Endothelial cell (in vitro differentiated cells): Measurements from ENCODE around the gene LUC7L2. TPM values are rescaled to one million over a fixed set of nuclear protein-coding genes. Genes with fewer than 3 reads are reported as not detected.
"Not testable (repeated sequence)": the region's sequence is repeated elsewhere in the genome, so short reads cannot be mapped to it uniquely, and the experiment has no call there.

Source experiments
- DNase-seq: peaks from one replicate; pipeline ENCODE4 v3.0.0; 2021; ENCODE audit warnings: low spot score
- H3K27ac Mint-ChIP-seq: one replicate; pipeline ENCODE4 v1.8.0; 2021; ENCODE audit warnings: mixed read lengths, inconsistent platforms; ENCODE audit not compliant: unreplicated experiment
- H3K27me3 Mint-ChIP-seq: one replicate; pipeline ENCODE4 v1.8.0; 2021; ENCODE audit warnings: mild to moderate bottlenecking, moderate library complexity, mixed read lengths, inconsistent platforms; ENCODE audit not compliant: unreplicated experiment
- H3K36me3 Mint-ChIP-seq: one replicate; pipeline ENCODE4 v1.8.0; 2021; ENCODE audit warnings: mild to moderate bottlenecking, low read depth, mixed read lengths, inconsistent platforms; ENCODE audit not compliant: unreplicated experiment
- H3K4me1 Mint-ChIP-seq: one replicate; pipeline ENCODE4 v1.8.0; 2021; ENCODE audit warnings: mild to moderate bottlenecking, mixed read lengths, inconsistent platforms; ENCODE audit not compliant: unreplicated experiment
- H3K4me3 Mint-ChIP-seq: one replicate; pipeline ENCODE4 v1.8.0; 2021; ENCODE audit warnings: mild to moderate bottlenecking, mixed read lengths, inconsistent platforms; ENCODE audit not compliant: unreplicated experiment
- H3K9me3 Mint-ChIP-seq: one replicate; pipeline ENCODE4 v1.8.0; 2021; ENCODE audit warnings: mixed read lengths, inconsistent platforms; ENCODE audit not compliant: unreplicated experiment
- total RNA-seq: library from RNA; stranded (reverse); fragmentation: NEBNext Ultra II Directional; extraction: Animal tissue kit (Norgen Biotek cat#: 25700); gene quantifications from one replicate; pipeline ENCODE4 v1.2.1, GENCODE V29; 2021; ENCODE audit not compliant: unreplicated experiment
- TF ChIP-seq, protein P1 (sequence below): fragments of 200-600 bp; sonication (generic); IDR thresholded peaks from one replicate; pipeline ENCODE4 v1.5.0; 2021; ENCODE audit warnings: antibody characterized with exemption; ENCODE audit not compliant: unreplicated experiment

Gene LUC7L2
- total RNA-seq, 1 donor from 2014 or later: 83.5 TPM

DNA sequence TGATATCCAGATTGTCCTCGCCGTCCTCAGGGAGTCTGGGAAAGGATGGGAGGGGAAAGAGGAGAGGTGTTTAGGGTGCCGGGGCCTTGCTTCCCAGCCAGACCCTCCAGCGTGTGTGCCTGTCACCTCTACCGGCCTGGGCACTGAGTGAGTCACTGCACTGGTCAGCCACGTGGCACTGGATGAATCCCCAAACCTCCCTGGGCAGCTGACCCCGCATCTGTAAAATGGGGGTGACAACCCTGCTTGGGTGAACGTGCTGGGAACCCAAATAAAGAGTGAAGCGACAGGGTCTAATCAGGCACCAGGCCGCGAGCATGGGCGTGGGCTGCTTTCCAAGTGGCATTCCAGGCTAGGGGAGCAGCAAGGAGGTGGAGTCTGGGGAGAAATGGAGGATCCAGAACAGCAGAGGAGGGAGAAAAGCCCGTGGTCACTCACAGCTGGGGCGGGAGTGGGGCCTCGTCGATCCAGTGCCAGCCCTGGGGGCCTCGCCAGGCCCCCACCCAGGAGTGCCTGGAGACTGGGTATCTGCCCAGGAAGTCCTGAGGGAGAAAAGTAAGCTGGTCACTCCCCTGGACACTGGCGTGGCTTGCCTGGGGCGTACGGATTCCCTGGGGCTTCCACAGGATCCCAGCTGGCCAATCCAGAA is 94.1 kb downstream of the LUC7L2 start:
- Mint-ChIP-seq H3K27me3 (peaks cover 6% of the 10 kb centered on the region), H3K4me1 (no peaks in the 10 kb centered on the region), H3K27ac (no peak overlapping the region), H3K4me3 (no peak overlapping the region), H3K36me3 (no peaks in the 10 kb centered on the region), H3K9me3 (no peaks in the 10 kb centered on the region)
- TF ChIP-seq, protein P1, sequence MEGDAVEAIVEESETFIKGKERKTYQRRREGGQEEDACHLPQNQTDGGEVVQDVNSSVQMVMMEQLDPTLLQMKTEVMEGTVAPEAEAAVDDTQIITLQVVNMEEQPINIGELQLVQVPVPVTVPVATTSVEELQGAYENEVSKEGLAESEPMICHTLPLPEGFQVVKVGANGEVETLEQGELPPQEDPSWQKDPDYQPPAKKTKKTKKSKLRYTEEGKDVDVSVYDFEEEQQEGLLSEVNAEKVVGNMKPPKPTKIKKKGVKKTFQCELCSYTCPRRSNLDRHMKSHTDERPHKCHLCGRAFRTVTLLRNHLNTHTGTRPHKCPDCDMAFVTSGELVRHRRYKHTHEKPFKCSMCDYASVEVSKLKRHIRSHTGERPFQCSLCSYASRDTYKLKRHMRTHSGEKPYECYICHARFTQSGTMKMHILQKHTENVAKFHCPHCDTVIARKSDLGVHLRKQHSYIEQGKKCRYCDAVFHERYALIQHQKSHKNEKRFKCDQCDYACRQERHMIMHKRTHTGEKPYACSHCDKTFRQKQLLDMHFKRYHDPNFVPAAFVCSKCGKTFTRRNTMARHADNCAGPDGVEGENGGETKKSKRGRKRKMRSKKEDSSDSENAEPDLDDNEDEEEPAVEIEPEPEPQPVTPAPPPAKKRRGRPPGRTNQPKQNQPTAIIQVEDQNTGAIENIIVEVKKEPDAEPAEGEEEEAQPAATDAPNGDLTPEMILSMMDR: no peak
- DNase-seq: no peak

DNA sequence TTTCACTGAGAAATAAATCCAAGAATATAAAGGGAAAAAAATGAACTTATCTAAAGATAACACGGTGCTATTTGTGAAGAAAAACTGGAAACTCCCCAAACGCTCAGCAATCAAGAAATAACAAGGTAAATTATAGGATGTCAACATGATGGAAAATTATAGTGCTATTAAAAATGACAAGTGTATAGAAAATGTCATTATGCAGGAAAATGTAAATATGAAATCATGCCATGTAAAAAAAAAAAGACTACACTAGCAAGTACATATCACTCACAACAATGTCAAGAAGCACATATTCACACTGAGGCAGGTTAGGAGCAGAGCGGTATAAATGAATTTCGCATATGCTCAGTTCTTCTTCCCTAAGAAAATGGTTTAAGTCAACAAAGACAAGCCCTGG is 96.1 kb downstream of the LUC7L2 start:
- no peak for DNase-seq
- no peaks in the 10 kb centered on the region for H3K9me3 Mint-ChIP-seq
- H3K27ac Mint-ChIP-seq: no peak overlapping the region
- H3K4me1 Mint-ChIP-seq: no peaks in the 10 kb centered on the region
- H3K27me3 Mint-ChIP-seq: peaks cover 4% of the 10 kb centered on the region
- TF ChIP-seq, protein P1: no peak
- no peak overlapping the region for H3K4me3 Mint-ChIP-seq
- no peaks in the 10 kb centered on the region for H3K36me3 Mint-ChIP-seq

DNA sequence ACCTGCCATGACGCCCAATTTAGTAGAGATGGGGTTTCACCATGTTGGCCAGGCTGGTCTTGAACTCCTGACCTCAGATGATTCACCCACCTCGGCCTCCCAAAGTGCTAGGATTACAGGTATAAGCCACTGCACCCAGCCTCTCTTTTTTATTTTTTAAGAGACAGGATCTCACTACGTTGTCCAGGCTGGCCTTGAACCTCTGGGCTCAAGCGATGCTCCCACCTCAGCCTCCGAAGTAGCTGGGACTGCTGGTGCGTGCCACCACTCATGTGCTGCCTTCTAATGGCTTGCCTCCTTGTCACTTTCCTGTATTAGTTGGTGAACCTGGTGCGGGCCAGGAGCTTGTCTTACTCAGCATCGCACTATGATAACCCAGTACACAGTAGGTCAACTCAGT is 96.8 kb downstream of the LUC7L2 start:
- no peak for DNase-seq
- H3K27me3 Mint-ChIP-seq: peaks cover 3% of the 10 kb centered on the region
- no peaks in the 10 kb centered on the region for H3K9me3 Mint-ChIP-seq
- H3K4me1 Mint-ChIP-seq: no peaks in the 10 kb centered on the region
- TF ChIP-seq, protein P1: no peak
- H3K36me3 Mint-ChIP-seq: no peaks in the 10 kb centered on the region
- H3K4me3 Mint-ChIP-seq: no peak overlapping the region
- H3K27ac Mint-ChIP-seq: no peak overlapping the region

DNA sequence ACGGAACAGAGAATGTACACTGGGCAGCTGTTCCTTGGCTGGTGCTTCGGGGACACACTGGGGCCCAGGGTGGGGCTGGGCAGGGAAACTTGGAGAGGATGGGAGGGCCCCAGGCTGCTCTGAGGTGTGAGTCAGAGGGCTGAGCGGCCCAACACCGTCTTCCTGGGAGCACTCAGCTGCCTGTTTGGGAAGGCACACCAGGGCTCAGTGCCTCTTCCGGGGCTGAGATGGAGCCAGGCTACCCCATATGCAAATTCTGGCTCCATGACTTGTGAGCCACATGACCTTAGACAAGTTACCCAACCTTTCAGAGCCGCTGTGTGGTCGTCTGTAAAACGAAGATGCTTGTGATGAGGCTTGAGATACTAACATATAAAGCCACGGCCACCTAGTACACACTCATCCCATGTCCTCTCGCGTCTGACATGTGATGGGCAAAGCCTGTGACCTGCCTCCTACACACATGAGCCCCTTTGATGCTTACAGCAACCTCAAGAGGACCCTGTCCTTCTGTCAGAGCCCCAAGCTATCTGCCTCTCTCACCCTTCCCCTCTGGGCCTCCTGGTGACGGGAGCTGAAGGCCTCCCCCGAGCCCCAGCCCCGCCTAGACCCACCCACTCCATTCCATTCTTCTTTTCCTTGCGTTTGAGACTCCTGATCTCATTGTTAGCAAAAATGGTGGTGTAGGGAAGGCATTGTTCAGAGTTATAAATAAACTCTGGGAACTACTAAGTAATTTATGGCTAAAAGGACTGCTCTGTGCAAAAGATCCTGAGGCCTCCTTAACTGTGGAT is 97.7 kb downstream of the LUC7L2 start:
- Mint-ChIP-seq H3K4me1 (no peaks in the 10 kb centered on the region), H3K4me3 (no peak overlapping the region), H3K27me3 (peaks cover 3% of the 10 kb centered on the region), H3K36me3 (no peaks in the 10 kb centered on the region), H3K9me3 (no peaks in the 10 kb centered on the region), H3K27ac (no peak overlapping the region)
- TF ChIP-seq, protein P1: no peak
- DNase-seq: no peak

DNA sequence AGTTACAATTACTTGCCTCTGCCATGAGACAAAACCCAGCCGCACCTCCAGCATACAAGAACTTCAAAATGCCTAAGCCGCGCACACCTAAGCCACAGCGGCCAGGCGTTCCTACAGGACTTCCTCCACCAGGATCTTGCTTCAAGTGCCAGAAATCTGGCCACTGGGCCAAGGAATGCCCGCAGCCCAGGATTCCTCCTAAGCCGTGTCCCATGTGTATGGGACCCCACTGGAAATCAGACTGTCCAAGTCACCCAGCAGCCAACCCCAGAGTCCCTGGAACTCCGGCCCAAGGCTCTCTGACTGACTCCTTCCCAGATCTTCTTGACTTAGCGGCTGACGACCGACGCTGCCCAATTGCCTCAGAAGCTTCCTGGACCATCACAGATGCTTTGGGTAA is 103.7 kb downstream of the LUC7L2 start:
- not testable (repeated sequence) for H3K27me3 Mint-ChIP-seq, DNase-seq, H3K27ac Mint-ChIP-seq, H3K9me3 Mint-ChIP-seq, H3K4me1 Mint-ChIP-seq, H3K4me3 Mint-ChIP-seq, H3K36me3 Mint-ChIP-seq

DNA sequence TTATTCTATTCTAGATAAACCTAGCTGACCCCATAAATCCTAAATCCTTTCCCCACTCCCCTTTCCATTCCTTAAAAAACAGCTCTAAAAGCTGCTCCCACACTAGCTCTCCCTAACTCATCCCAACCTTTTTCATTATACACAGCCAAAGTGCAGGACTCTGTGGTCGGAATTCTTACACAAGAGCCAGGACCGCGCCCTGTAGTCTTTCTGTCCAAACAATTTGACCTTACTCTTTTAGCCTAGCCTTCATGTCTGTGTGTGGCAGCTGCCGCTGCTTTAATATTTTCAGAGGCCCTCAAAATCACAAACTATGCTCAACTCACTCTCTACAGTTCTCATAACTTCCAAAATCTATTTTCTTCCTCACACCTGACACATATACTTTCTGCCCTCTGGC is 104.8 kb downstream of the LUC7L2 start:
- H3K27me3 Mint-ChIP-seq, H3K36me3 Mint-ChIP-seq, H3K4me3 Mint-ChIP-seq, H3K27ac Mint-ChIP-seq, H3K9me3 Mint-ChIP-seq, DNase-seq, H3K4me1 Mint-ChIP-seq: not testable (repeated sequence)

DNA sequence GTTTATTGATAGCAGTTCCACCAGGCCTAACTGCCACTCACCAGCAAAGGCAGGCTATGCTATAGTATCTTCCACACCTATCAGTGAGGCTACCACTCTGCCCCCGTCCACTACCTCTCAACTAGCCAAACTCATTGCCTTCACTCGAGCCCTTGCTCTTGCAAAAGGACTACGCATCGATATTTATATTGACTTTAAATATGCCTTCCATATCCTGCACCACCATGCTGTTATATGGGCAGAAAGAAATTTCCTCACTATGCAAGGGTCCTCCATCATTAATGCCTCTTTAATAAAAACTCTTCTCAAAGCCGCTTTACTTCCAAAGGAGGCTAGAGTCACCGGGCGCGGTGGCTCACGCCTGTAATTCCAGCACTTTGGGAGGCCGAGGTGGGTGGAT is 105.4 kb downstream of the LUC7L2 start:
- H3K27me3 Mint-ChIP-seq, H3K4me1 Mint-ChIP-seq, DNase-seq, H3K36me3 Mint-ChIP-seq, H3K27ac Mint-ChIP-seq, H3K9me3 Mint-ChIP-seq, H3K4me3 Mint-ChIP-seq: not testable (repeated sequence)

DNA sequence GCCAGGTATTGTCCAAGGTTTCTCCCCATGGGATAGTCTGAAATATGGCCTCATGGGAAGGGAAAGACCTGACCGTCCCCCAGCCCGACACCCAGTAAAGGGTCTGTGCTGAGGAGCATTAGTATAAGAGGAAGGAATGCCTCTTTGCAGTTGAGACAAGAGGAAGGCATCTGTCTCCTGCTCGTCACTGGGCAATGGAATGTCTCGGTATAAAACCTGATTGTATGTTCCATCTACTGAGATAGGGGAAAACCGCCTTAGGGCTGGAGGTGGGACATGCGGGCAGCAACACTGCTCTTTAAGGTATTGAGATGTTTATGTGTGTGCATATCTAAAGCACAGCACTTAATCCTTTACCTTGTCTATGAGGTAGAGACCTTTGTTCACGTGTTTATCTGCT is 108.0 kb downstream of the LUC7L2 start:
- not testable (repeated sequence) for H3K4me3 Mint-ChIP-seq, H3K27me3 Mint-ChIP-seq, H3K4me1 Mint-ChIP-seq, H3K27ac Mint-ChIP-seq, DNase-seq, H3K9me3 Mint-ChIP-seq, H3K36me3 Mint-ChIP-seq
